Measurements from ENCODE around the gene CGAS. TPM values are rescaled to one million over a fixed set of nuclear protein-coding genes. Genes with fewer than 3 reads are reported as not detected.

CGAS gene
- polyA plus RNA-seq, result 2.8 TPM
- long read RNA-seq, donor 1, result 0 reads
- long read RNA-seq, donor 2, partial matches to known transcripts, result 0 of 2 reads
- long read RNA-seq, donor 2, other reads (novel, unspliced or antisense), result 0 of 2 reads
- long read RNA-seq, donor 3, partial matches to known transcripts, result 20 of 34 reads
- long read RNA-seq, donor 3, other reads (novel, unspliced or antisense), result 12 of 34 reads
- long read RNA-seq, donor 4, result 0 reads
- long read RNA-seq, donor 5, partial matches to known transcripts, result 0 of 1 reads
- long read RNA-seq, donor 5, other reads (novel, unspliced or antisense), result 0 of 1 reads
- long read RNA-seq, donor 6, result 0 reads
- long read RNA-seq, donor 7, partial matches to known transcripts, result 0 of 1 reads
- long read RNA-seq, donor 7, other reads (novel, unspliced or antisense), result 0 of 1 reads
- long read RNA-seq, donor 8, partial matches to known transcripts, result 0 of 2 reads
- long read RNA-seq, donor 8, other reads (novel, unspliced or antisense), result 0 of 2 reads
- long read RNA-seq, donor 9, partial matches to known transcripts, result 0 of 1 reads
- long read RNA-seq, donor 9, other reads (novel, unspliced or antisense), result 0 of 1 reads
- long read RNA-seq, donor 10, partial matches to known transcripts, result 0 of 1 reads
- long read RNA-seq, donor 10, other reads (novel, unspliced or antisense), result 0 of 1 reads
- long read RNA-seq, donor 11, result 0 reads

DNA sequence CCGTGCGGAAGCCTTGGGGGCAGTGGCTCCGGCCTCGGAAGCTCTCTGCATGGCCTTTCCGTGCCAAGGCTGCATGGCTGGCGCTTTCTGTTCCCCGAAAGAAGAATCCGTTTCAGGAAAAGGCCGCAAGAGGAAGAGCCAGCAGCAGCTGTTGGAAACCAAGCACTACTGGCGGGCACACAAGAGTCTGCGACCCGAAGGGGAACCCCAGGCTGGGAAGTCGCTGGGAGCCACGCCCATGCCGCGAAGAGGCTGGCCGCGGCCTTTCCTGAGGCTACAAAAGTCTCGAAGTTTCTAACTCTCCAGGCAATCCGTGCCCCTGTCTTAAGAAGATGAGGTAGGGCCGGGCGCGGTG, at the start of gene CGAS:
Gene CGAS (minus strand): TSS at position 191 of the 355 bp plus-strand sequence. CDS start 116 bp downstream, at position 75.
- DNase-seq, result peak; percentile 51 to 68

DNA sequence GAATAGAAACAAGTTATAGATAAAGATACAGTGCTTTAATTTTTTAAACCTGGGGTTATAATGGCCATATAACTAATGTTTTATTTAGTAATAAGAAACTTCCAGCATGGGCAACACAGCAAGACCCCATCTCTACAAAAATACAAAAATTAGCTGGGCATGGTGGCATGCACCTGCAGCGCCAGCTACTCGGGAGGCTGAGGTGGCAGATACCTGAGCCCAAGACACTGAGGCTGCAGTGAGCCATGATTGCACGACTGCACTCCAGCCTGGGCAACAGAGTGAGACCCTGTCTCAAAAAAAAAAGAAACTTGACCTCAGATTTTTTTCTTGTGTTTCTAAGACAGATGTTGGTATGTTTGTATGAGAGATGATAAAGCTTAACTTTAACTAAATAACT, 45.8 kb upstream of the CGAS start:
- H3K9me3 ChIP-seq (ENCODE audit: control insufficient read depth, low read depth, low read length), result no peaks in the 10 kb centered on the region
- no peak overlapping the region for H3K27ac ChIP-seq (ENCODE audit: low read length)
- H3K4me3 ChIP-seq (ENCODE audit: low read length), result no peak overlapping the region
- peaks cover 54% of the 10 kb centered on the region for H3K36me3 ChIP-seq (ENCODE audit: control insufficient read depth, insufficient read depth, low read length)
- DNase-seq, result no peak
- H3K27me3 ChIP-seq (ENCODE audit: control insufficient read depth, insufficient read depth, low read length), result no peaks in the 10 kb centered on the region
- WGBS (ENCODE audit: insufficient coverage, low lambda C conversion rate), result no CpG with 5 or more reads among the region's 3 CpGs
- H3K4me1 ChIP-seq (ENCODE audit: control insufficient read depth, insufficient read depth, low read length), result no peaks in the 10 kb centered on the region

More for the DNA sequence above, at the start of gene CGAS:
- H3K27ac ChIP-seq (ENCODE audit: low read length), result peak within 1 kb of the TSS; percentile 52
- peak within 1 kb of the TSS; percentile 66 for H3K4me3 ChIP-seq (ENCODE audit: low read length)
- H3K4me1 ChIP-seq (ENCODE audit: control insufficient read depth, insufficient read depth, low read length), result peaks cover 7% of the 10 kb centered on the region
- H3K36me3 ChIP-seq (ENCODE audit: control insufficient read depth, insufficient read depth, low read length), result no peaks in the 10 kb centered on the region
- peaks cover 14% of the 10 kb centered on the region for H3K27me3 ChIP-seq (ENCODE audit: control insufficient read depth, insufficient read depth, low read length)
- no CpG with 5 or more reads among the region's 23 CpGs for WGBS (ENCODE audit: insufficient coverage, low lambda C conversion rate)
- H3K9me3 ChIP-seq (ENCODE audit: control insufficient read depth, low read depth, low read length), result no peaks in the 10 kb centered on the region

DNA sequence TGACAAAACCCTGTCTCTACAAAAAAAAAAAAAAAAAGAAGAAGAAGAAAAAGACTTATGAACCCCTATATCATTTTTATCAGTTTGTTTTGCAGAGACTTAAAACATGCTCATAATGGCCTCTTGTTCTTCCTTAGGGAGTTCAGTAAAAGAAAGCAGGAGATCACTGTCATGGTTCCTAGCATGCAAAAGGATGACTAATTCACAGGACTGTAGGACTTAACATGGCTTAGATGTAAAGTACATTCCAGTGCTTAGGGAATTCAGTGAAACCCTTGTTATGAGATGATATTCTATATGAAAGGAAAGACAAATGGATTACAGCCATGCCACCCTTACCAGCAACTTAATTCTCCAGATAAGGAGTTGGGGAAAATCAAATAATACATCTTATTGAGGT, 39.3 kb upstream of the CGAS start:
- Histone ChIP-seq H3K36me3 (ENCODE audit: control insufficient read depth, insufficient read depth, low read length) (peaks cover 45% of the 10 kb centered on the region), H3K9me3 (ENCODE audit: control insufficient read depth, low read depth, low read length) (no peaks in the 10 kb centered on the region), H3K27me3 (ENCODE audit: control insufficient read depth, insufficient read depth, low read length) (no peaks in the 10 kb centered on the region), H3K4me1 (ENCODE audit: control insufficient read depth, insufficient read depth, low read length) (no peaks in the 10 kb centered on the region), H3K27ac (ENCODE audit: low read length) (no peak overlapping the region), H3K4me3 (ENCODE audit: low read length) (no peak overlapping the region)
- no peak for DNase-seq

- Histone ChIP-seq H3K27me3 (ENCODE audit: control insufficient read depth, insufficient read depth, low read length) (no peaks in the 10 kb centered on the region), H3K9me3 (ENCODE audit: control insufficient read depth, low read depth, low read length) (no peaks in the 10 kb centered on the region), H3K4me1 (ENCODE audit: control insufficient read depth, insufficient read depth, low read length) (no peaks in the 10 kb centered on the region), H3K36me3 (ENCODE audit: control insufficient read depth, insufficient read depth, low read length) (peaks cover 61% of the 10 kb centered on the region), H3K4me3 (ENCODE audit: low read length) (no peak overlapping the region), H3K27ac (ENCODE audit: low read length) (no peak overlapping the region)
- no CpG with 5 or more reads among the region's 7 CpGs for WGBS (ENCODE audit: insufficient coverage, low lambda C conversion rate)
- no peak for DNase-seq
Observed at GRCh38 chr6:73487473-73487872, 35.4 kb upstream of the CGAS start.

DNA sequence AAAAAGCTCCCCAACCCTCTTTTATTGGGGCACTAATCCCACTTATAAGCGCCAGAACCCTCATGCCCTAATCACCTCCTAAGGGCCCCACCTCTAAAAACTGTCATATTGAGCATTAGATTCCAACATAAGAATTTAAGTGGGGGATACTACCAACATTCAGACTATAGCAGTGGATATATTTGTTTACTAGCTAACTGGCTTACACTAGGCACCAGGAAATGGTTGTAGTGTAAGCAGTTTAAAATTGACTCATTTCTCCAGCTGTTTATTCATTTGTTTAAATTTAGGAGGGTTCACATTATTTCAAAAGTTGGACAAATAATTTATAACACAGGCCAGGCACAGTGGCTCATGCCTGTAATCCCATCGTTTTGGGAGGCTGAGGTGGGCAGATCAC, 32.3 kb upstream of the CGAS start:
- no peak for DNase-seq
- Histone ChIP-seq H3K27me3 (ENCODE audit: control insufficient read depth, insufficient read depth, low read length) (no peaks in the 10 kb centered on the region), H3K36me3 (ENCODE audit: control insufficient read depth, insufficient read depth, low read length) (peaks cover 76% of the 10 kb centered on the region), H3K4me3 (ENCODE audit: low read length) (no peak overlapping the region), H3K4me1 (ENCODE audit: control insufficient read depth, insufficient read depth, low read length) (no peaks in the 10 kb centered on the region), H3K27ac (ENCODE audit: low read length) (no peak overlapping the region), H3K9me3 (ENCODE audit: control insufficient read depth, low read depth, low read length) (no peaks in the 10 kb centered on the region)
- no CpG with 5 or more reads among the region's 2 CpGs for WGBS (ENCODE audit: insufficient coverage, low lambda C conversion rate)

DNA sequence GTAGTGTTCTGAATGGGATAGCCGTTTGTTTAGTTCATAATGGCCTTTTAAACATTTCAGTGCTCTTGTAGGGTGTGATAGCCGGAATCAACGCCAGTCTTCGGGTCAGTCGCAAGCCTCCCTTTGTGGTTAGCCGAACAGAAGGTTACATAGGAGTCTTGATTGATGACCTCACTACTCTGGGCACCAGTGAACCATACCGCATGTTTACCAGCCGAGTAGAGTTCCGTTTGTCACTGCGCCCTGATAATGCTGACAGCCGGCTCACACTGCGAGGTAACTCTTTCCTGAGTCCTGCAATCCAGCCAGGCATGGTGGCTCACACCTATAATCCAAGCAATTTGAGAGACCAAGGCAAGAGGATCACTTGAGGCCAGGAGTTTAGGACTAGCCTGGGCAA, 29.9 kb upstream of the CGAS start:
- Histone ChIP-seq H3K4me1 (ENCODE audit: control insufficient read depth, insufficient read depth, low read length) (no peaks in the 10 kb centered on the region), H3K4me3 (ENCODE audit: low read length) (no peak overlapping the region), H3K27ac (ENCODE audit: low read length) (no peak overlapping the region), H3K9me3 (ENCODE audit: control insufficient read depth, low read depth, low read length) (no peaks in the 10 kb centered on the region), H3K27me3 (ENCODE audit: control insufficient read depth, insufficient read depth, low read length) (no peaks in the 10 kb centered on the region), H3K36me3 (ENCODE audit: control insufficient read depth, insufficient read depth, low read length) (peaks cover 72% of the 10 kb centered on the region)
- no peak for DNase-seq
- 80% methylated on average over 1 of the region's 12 CpGs for WGBS (ENCODE audit: insufficient coverage, low lambda C conversion rate)

- no peaks in the 10 kb centered on the region for H3K9me3 ChIP-seq (ENCODE audit: control insufficient read depth, low read depth, low read length)
- H3K4me3 ChIP-seq (ENCODE audit: low read length), result no peak overlapping the region
- H3K36me3 ChIP-seq (ENCODE audit: control insufficient read depth, insufficient read depth, low read length), result peaks cover 75% of the 10 kb centered on the region
- H3K27ac ChIP-seq (ENCODE audit: low read length), result no peak overlapping the region
- H3K4me1 ChIP-seq (ENCODE audit: control insufficient read depth, insufficient read depth, low read length), result no peaks in the 10 kb centered on the region
- no peak for DNase-seq
- no peaks in the 10 kb centered on the region for H3K27me3 ChIP-seq (ENCODE audit: control insufficient read depth, insufficient read depth, low read length)
- no CpG with 5 or more reads among the region's 4 CpGs for WGBS (ENCODE audit: insufficient coverage, low lambda C conversion rate)
Observed at GRCh38 chr6:73477407-73477806, 25.3 kb upstream of the CGAS start.

DNA sequence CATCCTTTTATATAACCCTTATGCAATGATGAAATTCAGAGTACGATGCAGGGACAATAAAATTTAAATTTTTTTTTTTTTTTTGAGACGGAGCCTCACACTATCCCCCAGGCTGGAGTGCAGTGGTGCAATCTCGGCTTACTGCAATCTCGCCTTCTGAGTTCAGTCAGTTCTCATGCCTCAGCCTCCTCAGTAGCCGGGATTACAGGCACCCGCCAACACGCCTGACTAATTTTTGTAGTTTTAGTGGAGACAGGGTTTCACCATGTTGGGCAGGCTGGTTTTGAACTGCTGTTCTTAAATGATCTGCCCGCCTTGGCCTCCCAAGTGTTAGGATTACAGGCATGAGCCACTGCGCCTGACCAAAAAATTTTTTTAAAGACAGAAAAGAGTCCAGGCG, 24.6 kb upstream of the CGAS start:
- 100% methylated on average over 1 of the region's 10 CpGs for WGBS (ENCODE audit: insufficient coverage, low lambda C conversion rate)
- H3K9me3 ChIP-seq (ENCODE audit: control insufficient read depth, low read depth, low read length), result no peaks in the 10 kb centered on the region

GRCh38 chr6:73471686-73472290, 19.7 kb upstream of the CGAS start:
- Histone ChIP-seq H3K4me3 (ENCODE audit: low read length) (no peak overlapping the region), H3K36me3 (ENCODE audit: control insufficient read depth, insufficient read depth, low read length) (peaks cover 71% of the 10 kb centered on the region), H3K9me3 (ENCODE audit: control insufficient read depth, low read depth, low read length) (no peaks in the 10 kb centered on the region), H3K27ac (ENCODE audit: low read length) (no peak overlapping the region), H3K4me1 (ENCODE audit: control insufficient read depth, insufficient read depth, low read length) (no peaks in the 10 kb centered on the region), H3K27me3 (ENCODE audit: control insufficient read depth, insufficient read depth, low read length) (no peaks in the 10 kb centered on the region)
- no CpG with 5 or more reads among the region's 2 CpGs for WGBS (ENCODE audit: insufficient coverage, low lambda C conversion rate)
- DNase-seq, result no peak

More for the DNA sequence above, 24.6 kb upstream of the CGAS start:
- Histone ChIP-seq H3K36me3 (ENCODE audit: control insufficient read depth, insufficient read depth, low read length) (peaks cover 71% of the 10 kb centered on the region), H3K27ac (ENCODE audit: low read length) (no peak overlapping the region), H3K4me1 (ENCODE audit: control insufficient read depth, insufficient read depth, low read length) (no peaks in the 10 kb centered on the region), H3K27me3 (ENCODE audit: control insufficient read depth, insufficient read depth, low read length) (no peaks in the 10 kb centered on the region), H3K4me3 (ENCODE audit: low read length) (no peak overlapping the region)
- DNase-seq, result no peak

- H3K9me3 ChIP-seq (ENCODE audit: control insufficient read depth, low read depth, low read length), result no peaks in the 10 kb centered on the region
- peak within 1 kb of the TSS; percentile 86 for H3K4me3 ChIP-seq (ENCODE audit: low read length)
- H3K36me3 ChIP-seq (ENCODE audit: control insufficient read depth, insufficient read depth, low read length), result peaks cover 12% of the 10 kb centered on the region
- WGBS (ENCODE audit: insufficient coverage, low lambda C conversion rate), result no CpG with 5 or more reads among the region's 55 CpGs
- H3K27me3 ChIP-seq (ENCODE audit: control insufficient read depth, insufficient read depth, low read length), result no peaks in the 10 kb centered on the region
- peak within 1 kb of the TSS; percentile 91 for H3K27ac ChIP-seq (ENCODE audit: low read length)
- H3K4me1 ChIP-seq (ENCODE audit: control insufficient read depth, insufficient read depth, low read length), result peaks cover 2% of the 10 kb centered on the region
- peak; percentile 87 to 92 for DNase-seq
Observed at GRCh38 chr6:73461537-73462350, 9.6 kb upstream of the CGAS start, which contains the start of gene MTO1. TSS of gene MTO1 (plus strand) at chr6:73461737. CDS start at chr6:73461855, 118 bp downstream.

Data from large intestine (tissue), 12 donors.